Endothelial cell of umbilical vein (primary cell): ENCODE measurements around the gene PACSIN2.

Experiments
- EZH2 ChIP-seq: IDR thresholded peaks from 2 replicates; pipeline ENCODE4 v1.6.1; 2012; ENCODE audit warnings: borderline replicate concordance, low read depth, mild to moderate bottlenecking, moderate library complexity, low read length, inconsistent platforms; ENCODE audit not compliant: severe bottlenecking
- POLR2A ChIP-seq: IDR thresholded peaks from 2 replicates; pipeline ENCODE4 v1.6.1; 2012; ENCODE audit warnings: low read depth, mild to moderate bottlenecking, control low read depth, low read length
- POLR2AphosphoS5 ChIP-seq: IDR thresholded peaks from 2 replicates; pipeline ENCODE4 v1.6.1; 2012; ENCODE audit warnings: low read depth, mild to moderate bottlenecking, control low read depth, low read length, moderate library complexity; ENCODE audit not compliant: insufficient read depth
- TF ChIP-seq, protein P1 (sequence below), 2 donors: IDR thresholded peaks; 1 replicate in 1 of 2; 2 replicates in 1 of 2; pipeline ENCODE4 v1.5.1; 2011; ENCODE audit warnings: low read length in 2 of 2, mild to moderate bottlenecking in 2 of 2, moderate library complexity in 2 of 2, control low read depth in 1 of 2, inconsistent platforms in 1 of 2, low read depth in 1 of 2; ENCODE audit not compliant: insufficient read depth in 1 of 2; ENCODE audit errors: extremely low read depth in 1 of 2

GRCh38 chr22:42937164-42937843 is 77.6 kb downstream of the PACSIN2 start:
- TF ChIP-seq, protein P1, sequence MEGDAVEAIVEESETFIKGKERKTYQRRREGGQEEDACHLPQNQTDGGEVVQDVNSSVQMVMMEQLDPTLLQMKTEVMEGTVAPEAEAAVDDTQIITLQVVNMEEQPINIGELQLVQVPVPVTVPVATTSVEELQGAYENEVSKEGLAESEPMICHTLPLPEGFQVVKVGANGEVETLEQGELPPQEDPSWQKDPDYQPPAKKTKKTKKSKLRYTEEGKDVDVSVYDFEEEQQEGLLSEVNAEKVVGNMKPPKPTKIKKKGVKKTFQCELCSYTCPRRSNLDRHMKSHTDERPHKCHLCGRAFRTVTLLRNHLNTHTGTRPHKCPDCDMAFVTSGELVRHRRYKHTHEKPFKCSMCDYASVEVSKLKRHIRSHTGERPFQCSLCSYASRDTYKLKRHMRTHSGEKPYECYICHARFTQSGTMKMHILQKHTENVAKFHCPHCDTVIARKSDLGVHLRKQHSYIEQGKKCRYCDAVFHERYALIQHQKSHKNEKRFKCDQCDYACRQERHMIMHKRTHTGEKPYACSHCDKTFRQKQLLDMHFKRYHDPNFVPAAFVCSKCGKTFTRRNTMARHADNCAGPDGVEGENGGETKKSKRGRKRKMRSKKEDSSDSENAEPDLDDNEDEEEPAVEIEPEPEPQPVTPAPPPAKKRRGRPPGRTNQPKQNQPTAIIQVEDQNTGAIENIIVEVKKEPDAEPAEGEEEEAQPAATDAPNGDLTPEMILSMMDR (IDR thresholded peaks at IDR 0.05; ENCODE audit: extremely low read depth in 1 of 2, insufficient read depth in 1 of 2, low read depth in 1 of 2, low read length in 2 of 2): no peak
- TF ChIP-seq POLR2A: no peak
- no peak for TF ChIP-seq POLR2AphosphoS5
- no peak for TF ChIP-seq EZH2
